ELF-1 (cell line): ENCODE results near the gene RAD51B.

Experiments used
- DNase-seq: peaks from one replicate; pipeline ENCODE4 v3.0.0-alpha.2; 2016; ENCODE audit warnings: low read depth, low spot score

Gene RAD51B

DNA sequence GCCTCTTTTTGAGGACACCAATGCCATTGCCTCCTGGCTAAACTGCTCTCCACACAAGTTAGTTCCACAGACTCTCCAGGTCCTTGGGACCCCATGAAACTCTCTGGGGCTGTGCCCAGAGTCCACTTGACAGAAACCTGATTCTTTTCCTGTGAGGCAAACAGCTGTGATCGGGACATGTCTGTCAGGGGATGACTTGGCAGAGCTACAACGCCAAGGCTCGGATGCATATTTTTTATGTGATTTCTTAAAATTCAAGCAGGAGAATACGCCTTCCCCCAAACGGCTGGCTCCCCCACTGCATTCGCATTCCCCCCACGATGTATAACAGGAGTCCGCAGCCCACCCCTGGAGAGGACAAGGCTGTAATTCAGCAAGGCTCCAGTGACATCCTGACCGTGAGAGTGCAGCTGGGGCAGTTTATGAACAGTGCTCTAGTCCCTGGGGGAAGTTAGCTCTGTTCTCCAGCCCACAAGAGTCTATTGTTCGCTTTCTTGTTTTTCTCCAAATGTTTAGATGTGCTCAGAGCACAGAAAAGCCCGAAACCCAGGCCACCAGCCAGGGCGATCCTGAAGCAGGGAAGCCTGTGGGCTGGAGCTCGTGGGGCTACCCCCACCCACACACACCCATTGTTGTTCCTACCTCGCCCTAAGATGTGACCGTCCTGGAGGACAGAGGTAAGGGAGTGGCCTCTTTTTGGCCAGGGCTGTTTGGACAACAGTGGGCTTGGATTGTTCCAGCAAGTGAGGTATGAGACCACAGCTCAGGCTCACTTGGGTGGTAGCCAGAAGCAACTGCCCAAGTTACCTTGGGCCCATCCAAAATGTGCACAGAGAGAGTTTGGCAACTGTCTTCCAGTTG, 813.8 kb downstream of the RAD51B start:
- DNase-seq, result no peak

DNA sequence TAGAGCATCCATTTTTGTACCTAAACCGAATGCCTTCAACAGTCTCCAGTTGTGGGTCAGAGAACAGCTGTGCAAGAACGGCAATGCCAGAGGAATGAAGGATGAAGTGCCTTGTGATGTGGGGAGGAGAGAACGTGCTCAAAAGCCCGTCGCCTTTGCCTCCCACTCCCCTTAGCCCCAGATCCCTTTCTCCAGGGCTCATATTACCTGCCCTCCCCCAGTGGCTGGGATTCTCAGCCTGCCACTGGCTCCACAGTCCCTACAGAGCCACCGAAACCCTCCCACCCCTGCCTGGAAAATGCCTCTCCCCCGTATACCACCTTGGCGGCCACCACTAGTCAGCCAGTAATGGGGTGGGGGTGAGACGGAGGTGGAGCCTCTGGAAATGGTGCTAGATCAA, 814.8 kb downstream of the RAD51B start:
- peak; percentile 37 for DNase-seq

DNA sequence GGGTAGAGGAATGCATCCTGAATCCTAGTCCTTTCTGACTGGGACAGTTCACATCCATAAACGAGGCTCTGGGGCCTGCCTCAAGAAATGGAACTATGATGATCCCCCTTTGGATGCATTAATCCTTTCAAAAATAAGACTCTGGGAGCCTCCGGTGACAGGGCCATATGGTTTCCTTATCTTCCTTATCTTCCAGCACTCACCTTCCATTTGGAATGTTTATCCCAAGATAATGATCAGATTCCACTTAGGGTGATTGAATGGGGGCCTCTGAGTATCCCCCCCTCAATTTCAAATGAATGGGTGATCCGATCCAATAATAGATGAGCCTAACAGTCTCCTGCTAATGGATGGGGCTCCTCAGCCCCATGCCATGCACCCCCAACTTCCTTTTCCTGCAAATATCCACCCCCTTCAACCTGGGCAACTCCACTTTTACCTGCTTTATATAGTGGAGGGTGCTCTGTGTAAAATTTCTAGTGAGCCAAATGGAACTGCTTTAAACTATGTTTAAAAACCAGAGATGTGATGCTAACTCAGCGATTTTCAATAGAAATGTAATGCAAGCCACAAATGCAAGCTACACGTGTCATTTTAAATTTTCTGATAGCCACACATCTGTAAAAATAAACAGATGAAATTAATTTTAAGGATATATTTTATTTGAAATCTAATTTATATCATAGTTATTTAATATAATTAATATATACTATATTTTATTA, 815.5 kb downstream of the RAD51B start:
- no peak for DNase-seq

DNA sequence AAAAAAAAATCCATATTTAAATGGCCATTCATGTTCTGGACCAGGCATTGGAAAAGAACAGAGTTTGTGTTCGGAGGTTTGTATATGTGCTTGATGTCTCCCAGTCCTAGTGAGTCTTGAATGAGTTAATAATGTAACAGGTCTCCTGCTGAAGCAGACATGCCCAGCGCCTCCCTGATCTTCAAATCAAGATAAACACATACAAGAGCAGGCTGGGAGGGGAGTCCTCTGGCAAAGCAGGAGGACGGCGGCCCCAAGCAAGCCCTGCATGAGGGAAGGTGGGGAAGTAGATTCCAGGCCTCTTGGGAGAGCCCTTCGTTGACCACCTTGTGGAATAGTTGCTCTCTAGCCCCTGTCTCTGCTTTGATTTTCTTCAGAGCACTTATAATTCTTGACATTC, 817.0 kb downstream of the RAD51B start:
- DNase-seq, result no peak

DNA sequence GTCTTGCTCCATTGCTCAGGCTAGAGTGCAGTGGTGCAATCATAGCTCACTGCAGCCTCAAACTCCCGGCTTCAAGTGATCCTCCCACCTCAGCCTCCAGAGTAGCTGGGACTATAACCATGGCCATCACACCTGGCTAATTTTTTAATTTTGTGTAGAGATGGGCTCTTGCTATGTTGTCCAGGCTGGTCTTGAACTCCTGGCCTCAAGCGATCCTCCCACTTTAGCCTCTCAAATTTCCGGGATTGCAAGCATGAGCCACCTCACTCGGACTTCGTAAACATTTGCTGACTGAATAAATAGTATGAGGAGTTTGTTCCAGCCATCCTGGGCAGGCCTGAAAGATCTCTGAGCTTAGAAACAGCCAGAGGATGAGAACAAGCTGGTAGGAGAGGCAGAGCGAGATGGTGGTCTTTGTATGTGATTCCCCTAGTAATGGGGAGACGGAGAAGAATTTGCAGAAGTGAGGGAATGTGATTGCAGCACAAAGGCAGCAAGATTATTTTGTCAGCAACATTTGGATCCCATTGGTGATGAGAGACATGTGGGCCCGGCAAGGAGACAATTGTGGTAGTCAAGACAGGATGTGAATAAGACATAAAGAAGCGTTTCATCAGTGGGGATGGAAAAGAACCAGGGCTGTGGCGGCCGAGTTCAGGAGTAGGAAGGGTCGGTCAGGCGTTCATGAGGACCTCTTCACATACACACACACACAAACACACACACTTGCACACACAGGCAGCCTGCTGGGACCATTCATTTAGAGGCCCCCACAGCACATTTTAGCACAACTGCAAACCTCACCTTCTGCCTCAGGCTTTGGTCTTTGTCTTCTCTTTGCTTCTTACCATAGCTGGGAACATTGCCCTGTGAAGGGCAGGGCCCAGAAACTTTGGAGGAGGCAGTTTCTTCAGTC, 817.8 kb downstream of the RAD51B start:
- no peak for DNase-seq

DNA sequence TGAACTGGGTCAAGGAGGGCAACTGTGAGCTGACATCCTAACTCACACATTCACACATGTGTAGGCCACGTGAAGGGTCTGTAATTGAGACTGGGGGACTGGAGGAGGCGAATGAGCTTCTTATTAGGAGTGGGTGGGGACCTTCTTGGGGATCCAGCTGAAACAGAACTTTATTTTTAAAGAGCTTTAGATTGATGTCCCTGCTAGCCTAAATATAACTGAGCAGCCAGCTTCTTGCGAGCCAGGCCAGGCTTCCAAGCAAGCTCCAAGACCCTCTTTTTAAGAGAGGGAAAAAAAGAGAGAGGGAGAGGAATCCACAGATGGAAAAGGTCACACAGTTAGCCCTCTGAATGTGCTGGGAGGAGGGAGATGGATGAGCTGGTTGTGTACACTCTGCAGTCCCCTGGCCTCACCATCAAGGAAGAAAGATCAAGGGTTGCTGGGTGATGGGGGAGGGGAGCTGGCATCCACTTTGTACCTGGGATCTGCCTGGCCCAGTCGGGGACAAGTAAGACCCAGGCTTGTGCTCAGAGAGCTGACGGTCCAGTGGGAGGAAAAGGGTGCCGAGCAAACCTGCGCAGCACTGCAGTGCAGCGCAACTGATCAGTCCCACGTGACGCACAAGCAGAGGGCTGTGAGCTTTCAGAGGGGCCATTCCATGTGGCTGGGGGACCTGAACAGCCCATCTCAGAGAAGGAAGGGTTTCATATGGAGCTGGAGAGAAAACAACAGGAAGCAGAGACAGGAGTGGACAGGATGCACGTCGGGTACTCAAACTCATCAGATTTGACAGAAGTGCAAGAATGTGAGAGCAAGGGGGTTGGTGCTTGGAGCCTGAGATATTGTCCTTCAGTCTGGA, 818.8 kb downstream of the RAD51B start:
- no peak for DNase-seq

DNA sequence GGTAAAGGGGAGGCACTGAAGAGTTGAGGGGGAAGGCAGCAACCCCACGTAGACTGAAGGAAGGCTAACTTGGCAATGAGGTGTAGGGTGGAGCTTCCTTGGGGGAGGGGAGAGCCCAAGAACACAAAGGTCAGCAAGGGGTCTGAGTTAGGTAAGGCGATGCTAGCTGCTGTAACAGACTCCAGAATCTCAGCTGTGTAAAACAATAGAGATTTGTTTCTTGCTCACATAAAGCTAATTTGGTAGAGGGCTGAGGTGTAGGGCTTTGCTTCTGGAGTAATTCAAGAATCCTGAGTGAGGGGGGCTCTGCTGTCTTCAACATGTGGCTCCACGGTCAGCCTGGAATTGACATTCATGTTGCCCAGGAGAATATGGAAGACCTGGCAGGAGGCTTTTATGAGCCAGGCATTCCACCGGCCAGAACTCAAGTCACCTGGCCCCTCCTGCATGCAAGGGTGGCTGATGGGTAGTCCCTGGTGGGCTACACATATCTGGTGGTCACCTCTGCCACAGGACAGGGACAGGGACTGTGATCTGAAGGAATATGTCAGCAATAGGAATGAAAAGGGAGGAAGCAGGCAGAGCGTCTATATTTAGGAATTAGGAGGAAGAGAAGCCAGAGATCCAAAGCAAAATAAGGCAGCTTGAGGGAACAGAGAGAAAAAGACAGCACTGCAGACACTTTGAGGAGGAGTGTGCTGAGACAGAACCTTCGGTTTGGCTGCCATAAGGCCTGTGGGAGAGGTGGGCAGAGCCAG, 819.6 kb downstream of the RAD51B start:
- DNase-seq, result no peak

DNA sequence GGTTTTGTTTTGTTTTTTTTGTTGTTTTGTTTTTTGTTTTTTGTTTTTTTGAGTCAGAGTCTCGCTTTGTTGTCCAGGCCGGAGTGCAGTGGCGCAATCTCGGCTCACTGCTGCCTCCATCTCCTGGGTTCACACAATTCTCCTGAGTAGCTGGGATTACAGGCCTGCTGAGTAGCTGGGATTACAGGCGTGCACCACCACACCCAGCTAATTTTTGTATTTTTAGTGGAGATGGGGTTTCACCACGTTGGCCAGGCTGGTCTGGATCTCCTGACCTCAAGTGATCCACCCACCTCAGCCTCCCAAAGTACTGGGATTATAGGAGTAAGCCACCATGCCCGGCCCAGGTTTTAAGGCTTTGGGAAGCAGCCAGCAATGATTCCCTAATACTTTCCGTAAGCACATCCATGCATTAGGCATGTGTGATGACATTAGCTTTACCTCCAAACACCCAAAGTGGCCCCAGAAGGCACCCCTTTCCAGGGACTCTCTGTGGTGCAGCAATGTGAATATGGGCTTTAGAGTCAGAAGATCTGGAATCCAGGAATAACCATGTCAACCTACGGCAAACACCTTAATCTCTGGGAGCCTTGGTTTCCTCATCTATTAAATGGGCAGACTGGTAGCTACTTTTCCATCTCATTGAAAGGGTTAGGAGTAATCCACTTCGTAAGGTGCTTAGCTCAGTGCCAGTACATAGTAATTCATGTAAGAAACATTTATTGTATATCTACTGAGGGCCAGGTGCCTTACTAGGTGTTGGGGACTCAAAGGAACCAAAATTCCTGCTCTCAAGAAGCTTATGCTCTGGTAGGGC, 820.4 kb downstream of the RAD51B start:
- no peak for DNase-seq

DNA sequence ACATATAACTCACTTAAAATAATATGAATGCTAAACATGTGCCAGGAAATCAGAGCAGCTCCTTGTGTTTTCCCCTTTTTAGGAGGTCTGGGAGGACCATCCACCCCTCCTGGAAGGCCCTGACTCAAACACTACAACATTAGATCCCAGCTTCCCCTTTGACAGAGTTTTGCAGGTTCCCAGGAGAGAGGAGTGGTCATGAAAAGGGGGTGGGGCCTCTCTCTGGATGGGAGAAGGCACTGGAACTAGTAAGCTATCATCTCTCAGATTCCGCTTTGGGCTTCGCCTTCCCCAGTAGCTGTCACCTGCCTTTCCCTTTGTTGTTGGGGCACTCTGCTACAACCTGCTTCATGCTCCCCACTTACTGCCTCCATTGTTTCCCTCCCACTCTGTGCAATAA, 824.1 kb downstream of the RAD51B start:
- DNase-seq, result no peak

DNA sequence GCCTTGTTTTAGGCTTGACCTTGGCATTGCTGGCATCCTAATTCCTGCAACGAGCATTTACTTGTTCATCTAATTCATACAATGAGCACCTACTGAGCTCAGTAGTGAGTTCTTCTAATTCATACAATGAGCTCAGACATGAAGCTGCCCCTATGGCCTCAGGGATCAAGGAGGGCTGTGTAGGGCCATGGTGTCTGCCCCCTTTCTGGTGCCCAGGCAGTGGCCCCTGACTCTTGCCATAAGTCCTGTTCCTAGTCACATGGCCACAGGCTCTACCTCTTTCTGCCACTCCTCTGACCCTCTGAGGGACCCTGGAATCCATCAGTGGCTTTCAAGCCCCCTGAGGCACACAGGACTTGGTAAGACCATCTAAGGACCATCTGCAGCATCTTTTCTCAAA, 824.5 kb downstream of the RAD51B start:
- no peak for DNase-seq

DNA sequence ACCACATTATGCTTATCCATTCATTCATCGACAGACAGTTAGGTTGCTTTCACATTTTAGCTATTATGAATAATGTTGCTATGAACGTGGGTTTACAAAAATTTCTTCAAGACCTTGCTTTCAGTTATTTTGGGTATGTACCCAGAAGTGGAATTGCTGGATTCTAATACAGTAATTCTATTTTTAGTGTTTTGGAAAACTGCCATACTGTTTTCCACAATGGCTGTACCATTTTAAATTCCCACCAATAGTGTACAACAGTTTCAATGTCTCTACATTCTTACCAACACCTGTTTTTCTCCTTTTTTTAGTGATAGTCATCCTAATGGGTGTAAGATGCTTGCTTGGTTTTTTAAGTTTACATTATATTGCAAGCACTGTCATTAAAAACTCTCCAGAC, 825.8 kb downstream of the RAD51B start:
- no peak for DNase-seq

DNA sequence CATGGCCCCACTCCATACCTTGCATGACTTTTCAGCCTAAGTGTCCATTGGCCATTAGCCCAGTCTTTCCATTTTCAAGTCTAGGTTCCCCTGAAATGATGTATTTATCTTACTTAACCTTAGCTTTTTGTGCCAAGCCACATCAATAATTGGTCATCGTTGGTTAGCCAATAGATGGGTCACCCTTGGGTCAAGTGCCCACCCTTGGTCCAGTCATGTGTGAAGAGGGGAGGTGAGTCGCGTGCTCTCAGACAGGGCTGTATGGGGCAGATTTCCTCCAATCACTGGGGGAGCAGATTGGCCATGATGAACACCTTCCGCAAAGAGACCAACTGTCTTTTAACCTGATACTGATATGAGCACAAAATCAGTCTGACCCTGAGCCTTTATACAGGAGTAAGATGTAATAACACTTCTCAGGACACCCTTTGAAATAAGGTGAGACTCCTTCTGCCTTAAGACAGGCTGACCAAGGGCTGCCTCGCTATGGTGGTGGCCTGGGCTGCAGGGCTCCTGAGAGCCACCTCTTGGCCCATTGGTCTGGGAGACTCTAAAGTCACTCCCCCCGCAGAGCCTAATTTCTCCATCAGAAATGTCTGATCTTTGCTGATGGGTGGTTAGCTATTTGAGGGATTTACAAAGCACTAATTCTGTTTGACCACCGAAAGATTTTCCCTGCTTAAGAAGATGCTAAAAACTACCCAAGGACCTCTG, 830.1 kb downstream of the RAD51B start:
- DNase-seq, result no peak

DNA sequence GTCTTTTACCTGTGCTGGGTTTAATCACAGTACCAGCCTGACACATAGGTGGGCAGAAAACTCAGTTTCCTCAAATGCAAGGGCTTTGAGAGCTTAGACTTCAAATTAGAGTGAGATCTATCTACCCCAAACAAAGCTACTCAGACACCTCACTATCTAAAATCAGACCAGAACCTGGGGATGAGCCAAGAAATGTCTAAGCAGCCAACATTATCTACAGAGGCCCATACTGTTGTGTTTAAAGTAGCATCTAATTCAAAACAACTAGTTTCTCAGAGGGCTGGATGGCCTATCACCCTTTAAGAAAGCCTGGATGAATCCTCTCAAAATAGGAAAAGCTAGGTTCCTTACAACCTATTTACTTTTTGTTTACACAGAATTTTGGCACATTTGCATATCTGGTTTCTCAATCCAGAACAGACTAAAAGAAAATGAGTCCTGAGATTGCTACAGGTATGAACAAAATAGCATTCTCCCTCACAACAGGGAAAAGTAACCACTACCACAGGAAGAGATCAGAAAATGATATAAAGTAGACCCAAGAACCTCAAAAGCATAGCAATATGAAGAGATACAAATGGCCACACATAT, 830.9 kb downstream of the RAD51B start:
- DNase-seq, result no peak

DNA sequence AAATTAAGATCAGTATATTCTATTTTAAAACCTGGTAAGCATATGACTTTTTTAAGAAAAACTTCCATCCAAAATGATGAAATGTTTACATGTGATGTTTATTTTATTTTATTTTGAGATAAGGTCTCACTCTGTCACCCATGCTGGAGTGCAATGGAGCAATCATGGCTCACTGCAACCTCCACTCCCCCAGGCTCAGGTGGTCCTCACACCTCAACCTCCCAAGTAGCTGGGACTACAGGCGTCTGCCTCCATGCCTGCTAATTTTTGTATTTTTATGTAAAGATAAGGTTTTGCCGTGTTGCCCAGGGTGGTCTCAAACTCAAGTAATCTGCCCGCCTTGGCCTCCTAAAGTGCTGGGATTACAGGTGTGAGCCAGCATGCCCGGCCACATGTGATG, 831.5 kb downstream of the RAD51B start:
- no peak for DNase-seq

DNA sequence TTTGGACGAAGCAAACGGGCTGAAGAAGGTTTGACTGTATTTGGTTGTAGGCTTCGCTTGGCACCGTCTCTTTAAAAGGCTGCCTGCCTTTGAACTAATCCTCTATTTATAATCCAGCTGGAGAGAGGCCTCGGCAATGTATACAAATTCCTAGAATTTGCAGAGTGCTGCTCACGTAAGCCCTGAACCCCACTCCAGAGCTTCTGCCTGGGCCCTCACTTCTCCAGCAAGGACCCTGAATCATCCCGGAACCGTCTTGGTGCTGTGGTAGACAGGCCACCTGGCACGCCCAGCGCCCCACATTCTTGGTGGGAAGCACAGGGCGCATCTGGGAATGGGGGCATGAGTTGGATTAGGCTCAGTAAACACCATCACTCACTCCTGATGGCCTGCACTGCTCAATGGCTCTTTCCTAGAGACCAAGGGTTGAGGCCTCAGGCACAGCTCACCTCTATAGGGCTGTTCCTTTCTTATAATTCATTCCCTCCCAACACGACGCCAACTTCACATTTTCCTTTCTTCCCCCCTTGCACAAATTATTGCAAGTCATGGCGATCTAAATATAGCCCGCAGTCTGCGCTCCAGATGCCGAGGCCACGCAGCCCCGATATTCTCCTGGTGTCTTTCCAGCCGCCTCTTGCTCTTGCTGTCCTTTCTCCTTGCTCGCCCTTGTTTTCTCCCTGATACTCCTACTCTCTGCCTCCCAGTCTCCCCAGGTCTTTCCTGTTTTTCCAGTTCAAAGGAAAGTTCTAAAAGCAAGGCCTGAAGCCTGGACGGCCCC, 832.3 kb downstream of the RAD51B start:
- peak; percentile 68 for DNase-seq

DNA sequence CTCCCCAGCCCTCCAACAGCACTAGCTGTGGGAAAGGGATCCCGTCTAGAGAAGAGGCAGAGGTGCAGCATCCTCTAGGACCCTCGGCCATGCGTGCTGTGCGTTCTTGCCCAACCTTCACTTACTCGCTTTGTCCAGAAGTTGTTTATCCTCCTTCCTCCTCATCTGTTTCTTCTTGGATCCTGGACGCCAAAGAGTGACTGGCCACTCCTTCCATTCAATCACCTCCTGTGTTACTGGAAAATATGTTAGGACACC, 832.8 kb downstream of the RAD51B start:
- DNase-seq, result no peak

DNA sequence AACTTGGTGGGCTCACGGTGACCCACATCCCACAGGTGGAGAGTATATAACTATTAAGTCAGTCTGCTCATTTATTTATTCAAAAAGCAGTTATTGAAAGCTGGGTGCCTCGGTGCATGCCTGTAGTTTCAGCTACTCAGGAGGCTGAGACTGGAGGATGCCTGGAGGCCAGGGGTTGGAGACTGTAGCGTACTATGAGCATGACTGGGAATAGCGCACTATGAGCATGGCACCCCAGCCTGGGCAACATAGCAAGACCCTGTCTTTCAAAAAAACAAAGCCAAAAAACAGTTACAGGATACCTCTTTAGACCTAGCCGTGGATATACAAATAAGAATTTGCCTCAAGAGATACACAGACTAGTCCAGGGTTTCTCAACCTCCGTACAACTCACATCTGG, 833.5 kb downstream of the RAD51B start:
- DNase-seq, result no peak

DNA sequence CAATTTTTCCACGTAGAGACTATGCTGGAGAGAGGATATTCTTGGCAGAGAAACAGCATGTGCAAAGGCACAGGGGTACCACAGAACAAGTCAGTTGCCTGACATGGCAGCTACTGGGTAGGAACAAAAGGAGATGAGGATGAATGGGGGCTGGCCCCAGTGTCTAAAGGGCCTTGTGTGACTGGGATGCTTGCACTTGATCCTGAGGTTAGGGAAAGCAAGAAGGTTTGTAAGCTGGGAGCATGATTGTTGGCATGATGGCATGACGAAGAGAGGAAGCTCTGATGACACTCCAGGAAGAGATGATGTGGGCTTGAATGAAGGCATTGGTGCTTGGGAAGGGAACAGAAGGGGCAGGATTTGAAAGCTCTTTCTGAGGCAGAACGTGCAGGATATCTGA, 834.2 kb downstream of the RAD51B start:
- DNase-seq, result no peak
